HG03175 (cell line): Measurements from ENCODE around the gene POM121.
"Not testable (repeated sequence)": the region's sequence is repeated elsewhere in the genome, so short reads cannot be mapped to it uniquely, and the experiment has no call there.

ENCODE experiments used
- ATAC-seq: cut with Tn5 transposase; IDR thresholded peaks from one replicate; pipeline ENCODE4 v1.9.1; 2021; ENCODE audit warnings: mild to moderate bottlenecking, moderate library complexity; ENCODE audit not compliant: unreplicated experiment

POM121 gene

DNA sequence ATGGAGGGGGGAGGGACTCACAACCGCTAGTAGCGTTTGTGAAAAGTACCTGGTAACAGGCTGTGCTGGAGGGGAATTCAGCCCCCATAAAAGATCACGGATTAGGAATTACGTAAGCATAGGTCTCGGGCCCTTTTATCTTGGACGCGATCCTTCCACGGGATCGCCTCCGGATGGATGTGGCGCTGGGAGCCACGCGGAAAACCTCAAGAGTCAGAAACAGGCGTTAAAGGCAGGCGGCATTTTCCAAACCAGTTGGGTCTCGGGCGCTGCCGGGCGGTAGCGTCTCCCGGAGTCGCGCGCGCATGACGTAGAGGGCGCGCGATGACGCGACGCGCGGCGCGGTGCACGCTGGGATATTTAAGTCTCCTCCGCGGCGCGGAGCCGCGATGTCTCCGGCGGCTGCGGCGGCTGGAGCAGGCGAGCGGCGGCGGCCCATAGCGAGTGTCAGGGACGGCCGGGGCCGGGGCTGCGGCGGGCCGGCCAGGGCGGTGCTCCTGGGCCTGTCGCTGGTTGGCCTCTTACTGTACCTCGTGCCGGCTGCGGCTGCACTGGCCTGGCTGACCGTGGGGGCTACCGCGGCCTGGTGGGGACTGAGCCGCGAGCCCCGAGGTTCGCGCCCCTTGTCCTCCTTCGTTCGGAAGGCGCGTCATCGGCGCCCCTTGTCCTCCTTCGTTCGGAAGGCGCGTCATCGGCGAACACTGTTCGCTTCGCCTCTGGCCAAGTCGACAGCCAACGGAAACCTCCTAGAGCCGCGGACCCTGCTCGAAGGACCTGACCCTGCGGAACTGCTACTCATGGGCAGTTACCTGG lies at the start of gene POM121:
Gene POM121, plus strand, starts transcription at position 363 of the 813 bp plus-strand sequence. Its CDS starts 27 bp downstream, at position 390.
- ATAC-seq: peak; percentile 88

DNA sequence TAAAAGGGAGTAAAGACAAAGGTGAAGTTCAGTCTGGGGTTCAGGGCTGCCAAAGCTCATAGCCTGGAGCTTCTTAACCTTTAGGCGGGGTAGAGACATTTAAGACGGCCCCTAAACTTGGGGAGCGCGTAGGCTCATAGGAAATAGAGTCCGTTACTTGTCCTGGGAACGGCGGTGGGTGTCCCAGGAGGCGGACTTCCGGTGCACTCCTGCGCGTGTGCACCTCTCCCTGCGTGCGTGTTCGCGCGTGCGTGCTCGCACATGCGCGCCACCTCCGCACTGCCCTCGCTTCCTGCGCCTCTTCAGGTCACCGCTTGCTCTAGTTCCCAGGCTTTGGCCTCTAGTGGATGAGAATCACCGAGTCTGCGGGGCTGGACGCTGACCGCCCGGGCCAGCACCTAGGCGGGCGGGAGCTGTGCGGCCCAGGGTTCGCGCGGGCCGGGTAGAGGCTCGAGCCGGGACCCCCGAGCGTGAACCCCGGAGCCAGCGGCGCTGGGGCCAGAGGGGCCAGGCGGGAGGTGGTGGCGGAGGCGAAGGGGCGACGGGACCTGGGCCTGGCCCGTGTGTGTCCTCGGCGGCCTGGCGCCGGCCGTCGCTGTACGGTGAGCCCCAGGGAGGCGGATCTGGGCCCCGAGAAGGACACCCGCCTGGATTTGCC lies 45.7 kb upstream of the POM121 start:
- ATAC-seq: peak; percentile 100

DNA sequence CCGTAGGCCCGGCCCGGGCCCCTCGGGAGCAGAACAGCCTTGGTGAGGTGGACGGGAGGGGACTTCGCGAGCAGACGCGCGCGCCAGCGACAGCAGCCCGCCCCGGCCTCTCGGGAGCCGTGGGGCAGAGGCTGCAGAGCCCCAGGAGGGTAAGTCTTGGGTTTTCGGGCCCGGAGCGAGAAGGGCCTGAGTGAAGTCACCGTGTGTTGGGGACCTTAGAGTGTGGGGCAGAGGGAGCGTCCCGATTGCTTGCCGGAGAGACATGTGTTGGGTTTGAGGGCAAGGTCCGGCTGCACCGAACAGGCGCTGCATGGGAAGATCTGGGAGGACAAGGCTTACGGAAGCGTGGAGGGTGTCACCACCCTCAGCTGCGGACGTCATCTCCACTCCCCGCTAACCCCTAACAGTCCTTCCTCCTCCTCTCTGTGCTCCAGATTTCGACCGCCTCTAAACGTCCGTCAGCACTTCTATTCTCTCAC lies 45.1 kb upstream of the POM121 start:
- ATAC-seq: peak; percentile 10

DNA sequence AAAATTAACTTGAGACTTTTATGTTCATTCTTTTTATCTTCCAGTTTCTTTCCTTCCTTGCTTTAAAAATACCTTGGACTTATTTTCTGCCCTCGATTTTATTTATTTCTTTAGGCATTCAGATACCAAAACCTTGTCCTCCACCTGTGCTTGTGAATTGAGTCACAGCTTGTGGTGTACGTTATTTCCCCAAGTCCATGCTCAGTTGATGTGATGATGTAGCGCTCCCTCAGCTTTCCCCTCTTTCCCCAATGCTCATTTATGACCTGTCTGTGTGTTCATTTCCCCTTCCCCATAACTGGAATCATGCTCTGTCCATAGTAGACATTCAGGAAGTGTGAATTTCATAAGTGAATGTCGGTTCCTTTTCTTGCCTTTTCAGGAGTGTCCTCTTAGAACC lies 33.1 kb upstream of the POM121 start:
- ATAC-seq: not testable (repeated sequence)

DNA sequence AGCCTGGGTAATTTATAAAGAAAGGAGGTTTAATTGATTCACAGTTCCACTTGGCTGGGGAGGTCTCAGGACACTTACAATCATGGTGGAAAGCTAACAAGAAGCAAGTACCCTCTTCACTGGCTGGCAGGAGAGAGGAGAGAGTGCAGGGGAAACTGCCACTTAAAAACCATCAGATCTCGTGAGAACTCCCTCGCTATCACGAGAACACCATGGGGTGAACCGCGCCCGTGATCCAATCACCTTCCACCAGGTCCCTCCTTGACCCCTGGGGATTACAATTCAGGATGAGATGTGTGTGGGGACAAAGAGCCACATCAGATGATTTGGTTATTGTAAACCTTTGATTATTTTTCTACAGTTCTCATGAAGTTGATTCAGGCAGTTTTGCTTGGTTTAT lies 20.2 kb upstream of the POM121 start:
- not testable (repeated sequence) for ATAC-seq

DNA sequence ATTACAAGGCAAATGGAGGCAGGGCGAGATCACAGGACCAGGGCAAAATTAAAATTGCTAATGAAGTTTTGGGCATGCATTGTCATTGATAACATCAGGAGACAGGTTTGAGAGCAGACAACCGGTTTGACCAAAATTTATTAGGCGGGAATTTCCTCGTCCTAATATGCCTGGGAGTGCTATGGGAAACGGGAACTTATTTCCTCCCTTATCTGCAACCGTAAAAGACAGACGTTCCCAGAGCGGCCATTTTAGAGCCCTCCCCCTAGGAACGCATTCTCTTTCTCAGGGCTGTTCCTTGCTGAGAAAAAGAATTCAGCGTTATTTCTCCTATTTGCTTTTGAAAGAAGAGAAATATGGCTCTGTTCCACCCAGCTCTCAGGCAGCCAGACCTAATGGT lies 16.5 kb upstream of the POM121 start:
- ATAC-seq: not testable (repeated sequence)

DNA sequence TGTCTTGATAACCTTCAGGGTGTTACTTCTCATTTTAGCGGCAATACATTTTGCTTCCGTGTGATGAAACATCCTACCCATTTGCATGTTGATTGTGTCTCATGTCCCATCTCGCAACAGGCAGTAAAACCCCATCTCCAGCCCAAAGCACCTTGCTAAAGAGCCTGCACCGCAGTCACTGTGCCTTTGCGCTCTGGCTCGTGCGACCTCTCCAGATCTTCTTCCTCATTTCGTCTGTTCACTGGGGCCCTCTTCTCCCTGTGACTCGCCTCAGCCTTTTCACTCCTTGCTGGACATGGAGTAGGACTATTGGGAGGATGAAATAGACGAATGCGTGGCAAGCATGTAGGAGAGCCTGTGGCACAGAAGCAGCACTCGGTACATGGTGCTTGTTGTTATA lies 13.5 kb upstream of the POM121 start:
- not testable (repeated sequence) for ATAC-seq

DNA sequence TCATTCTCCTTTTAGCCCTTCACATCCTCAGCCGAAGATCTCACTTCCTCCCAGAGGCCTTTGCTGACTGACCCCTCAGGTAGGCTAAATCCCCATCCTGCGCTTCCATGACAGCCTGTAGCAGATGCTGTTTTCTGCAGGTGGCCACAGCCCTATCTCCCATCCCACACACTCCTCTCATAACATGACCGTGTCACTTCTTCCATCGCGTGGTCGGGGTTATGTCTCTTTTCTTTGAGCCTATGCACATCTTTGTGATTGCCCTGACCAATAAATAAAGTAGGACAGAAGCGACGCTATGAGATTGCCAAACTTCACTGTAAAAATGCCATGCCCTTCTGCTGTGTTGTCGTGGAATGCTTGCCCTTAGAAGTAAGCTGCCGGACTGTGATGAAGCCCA lies 11.1 kb upstream of the POM121 start:
- ATAC-seq: not testable (repeated sequence)

DNA sequence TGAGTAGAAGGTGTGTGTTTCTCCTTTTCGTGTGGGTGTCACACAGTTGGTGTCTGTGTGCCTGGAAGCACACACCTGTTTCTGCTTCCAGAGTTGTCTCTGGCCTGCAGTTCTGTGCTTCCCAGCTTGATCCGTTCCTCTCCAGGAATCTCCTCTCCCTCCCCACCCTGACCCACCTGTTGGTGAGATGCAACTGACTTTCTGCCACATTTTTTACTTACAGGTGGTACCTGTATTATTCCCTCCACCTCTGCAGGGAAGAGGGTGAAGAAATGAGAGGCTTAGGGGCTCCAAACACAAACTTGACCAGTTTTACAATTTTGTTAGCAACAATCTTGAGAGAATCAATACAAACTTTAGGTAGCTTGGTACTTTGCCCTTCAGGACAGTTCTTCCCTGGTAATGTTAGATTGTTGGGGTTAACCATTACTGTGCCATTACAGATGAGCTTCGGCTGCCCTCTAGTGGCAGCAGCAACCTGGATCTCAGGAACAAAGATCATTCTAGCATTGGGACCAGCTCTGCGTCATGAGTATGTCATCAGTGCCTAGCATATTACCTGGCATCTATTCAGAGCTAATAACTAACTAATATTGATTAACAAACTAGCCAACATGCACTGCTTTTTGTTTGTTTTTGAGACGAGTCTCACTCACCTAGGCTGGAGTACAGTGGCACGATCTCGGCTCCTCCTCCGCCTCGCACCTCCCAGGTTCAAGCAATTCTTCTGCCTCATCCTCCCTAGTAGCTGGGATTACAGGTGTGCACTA lies 10.0 kb upstream of the POM121 start:
- peak; percentile 91 for ATAC-seq

DNA sequence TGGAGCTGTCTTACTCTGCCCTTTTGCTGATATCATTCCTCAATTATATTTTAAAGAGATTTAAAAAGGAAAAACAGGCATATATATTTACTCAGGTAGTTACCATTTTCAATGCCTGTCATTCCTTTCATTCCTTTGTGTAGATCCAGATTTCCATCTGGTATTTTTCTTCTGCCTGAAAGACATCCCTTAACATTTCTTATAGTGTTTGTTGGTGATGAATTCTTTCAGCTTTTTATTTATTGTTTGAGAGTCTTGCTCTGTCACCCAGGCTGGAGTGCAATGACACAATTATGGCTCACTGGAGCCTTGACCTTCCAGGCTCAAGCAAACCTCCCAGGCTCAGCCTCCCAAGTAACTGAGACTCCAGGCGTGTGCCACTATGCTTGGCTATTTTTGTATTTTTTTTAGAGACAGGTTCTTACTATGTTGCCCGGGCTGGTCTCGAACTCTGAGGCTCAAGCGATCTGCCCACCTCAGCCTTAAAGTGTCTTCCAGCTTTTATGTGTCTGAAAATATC lies 5.6 kb upstream of the POM121 start:
- ATAC-seq: no peak

DNA sequence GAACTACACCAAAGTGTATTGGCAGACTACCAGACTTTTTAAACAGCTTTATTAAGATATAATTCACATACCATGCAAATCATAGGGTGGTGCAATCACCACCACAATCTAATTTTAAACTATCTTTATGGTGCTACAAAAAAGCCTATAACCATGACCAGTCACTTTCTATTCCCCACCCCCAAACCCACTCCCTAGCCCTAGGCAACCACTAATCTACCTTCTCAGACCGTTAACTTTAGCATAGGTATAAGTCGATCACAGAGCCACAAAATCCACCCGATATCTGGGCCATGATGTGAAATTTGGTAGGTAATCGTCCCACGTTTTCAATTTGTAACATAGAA lies 536 bp upstream of the POM121 start:
- ATAC-seq: no peak

DNA sequence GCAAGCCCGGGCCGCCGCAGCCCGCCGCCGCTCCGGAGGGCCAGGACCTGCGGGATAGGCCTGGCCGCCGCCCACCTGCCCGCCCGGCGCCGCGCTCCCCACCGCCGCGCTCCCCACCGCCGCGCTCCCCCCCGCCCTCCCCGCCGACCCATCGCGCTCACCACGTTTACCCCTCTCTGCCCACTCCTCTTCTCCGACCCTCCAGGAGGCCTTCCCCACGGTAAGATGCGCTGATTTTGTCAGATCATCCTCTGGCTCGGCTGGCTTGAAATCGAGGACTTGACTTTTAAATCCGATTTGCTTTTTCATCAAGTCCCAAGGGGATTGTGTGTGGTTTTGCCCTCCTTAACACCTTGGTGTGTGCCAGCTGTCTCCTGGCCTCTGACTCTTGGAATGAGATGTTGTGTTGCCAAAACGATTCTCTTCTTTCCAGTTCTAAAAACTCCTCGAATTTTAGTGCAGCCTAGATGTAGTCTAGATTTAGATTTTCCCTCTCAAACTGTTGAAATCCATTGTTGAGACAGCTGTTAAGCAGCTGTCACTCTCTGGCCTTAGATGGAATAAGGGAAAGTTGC lies 738 bp downstream of the POM121 start:
- no peak for ATAC-seq

DNA sequence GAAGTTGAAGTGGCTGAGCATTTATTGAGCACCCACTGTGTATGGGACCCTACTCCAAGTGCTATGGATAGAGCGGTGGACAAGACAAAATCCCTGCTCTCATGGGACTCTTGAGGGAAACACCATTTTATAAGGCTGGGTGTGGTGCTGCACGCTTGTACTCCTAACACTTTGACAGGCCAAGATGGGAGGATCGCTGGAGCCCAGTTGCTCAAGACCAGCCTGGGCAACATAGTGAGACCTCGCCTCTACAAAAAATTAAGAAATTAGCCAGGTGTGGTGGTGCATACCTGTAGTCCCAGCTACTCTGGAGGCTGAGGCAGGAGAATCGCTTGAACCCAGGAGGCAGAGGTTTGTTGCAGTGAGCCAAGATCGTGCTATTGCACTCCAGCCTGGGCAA lies 2.9 kb downstream of the POM121 start:
- not testable (repeated sequence) for ATAC-seq

DNA sequence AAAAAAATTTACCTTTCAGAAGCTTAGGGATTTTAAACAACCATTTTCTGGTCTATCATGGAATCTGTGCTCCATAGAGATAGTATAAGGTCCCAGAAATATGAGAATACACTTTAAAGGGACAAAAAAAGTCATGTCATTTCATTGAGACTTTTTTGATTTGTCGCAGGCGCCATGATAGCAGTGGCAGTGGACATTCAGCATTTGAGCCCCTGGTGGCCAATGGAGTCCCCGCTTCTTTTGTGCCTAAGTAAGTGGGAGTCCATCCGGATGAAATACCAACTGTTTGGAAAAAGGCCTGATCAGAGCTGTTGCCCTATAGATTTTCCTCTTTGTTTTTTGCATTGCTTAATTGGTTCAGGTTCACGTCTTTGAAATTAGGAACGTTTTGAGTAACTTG lies 3.3 kb downstream of the POM121 start:
- not testable (repeated sequence) for ATAC-seq

DNA sequence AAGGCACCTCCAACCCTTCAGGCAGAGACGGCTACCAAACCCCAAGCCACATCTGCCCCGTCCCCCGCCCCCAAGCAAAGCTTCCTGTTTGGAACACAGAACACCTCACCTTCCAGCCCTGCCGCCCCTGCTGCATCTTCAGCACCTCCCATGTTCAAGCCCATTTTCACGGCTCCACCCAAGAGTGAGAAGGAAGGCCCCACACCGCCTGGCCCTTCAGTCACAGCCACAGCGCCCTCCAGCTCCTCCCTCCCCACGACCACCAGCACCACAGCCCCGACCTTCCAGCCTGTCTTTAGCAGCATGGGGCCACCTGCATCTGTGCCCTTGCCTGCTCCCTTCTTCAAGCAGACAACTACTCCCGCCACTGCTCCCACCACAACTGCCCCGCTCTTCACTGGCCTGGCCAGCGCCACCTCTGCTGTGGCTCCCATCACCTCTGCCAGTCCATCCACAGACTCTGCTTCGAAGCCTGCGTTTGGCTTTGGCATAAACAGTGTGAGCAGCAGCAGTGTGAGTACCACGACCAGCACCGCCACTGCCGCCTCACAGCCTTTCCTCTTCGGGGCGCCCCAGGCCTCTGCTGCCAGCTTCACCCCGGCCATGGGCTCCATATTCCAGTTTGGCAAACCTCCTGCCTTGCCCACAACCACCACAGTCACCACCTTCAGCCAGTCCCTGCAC lies 17.3 kb downstream of the POM121 start:
- not testable (repeated sequence) for ATAC-seq

DNA sequence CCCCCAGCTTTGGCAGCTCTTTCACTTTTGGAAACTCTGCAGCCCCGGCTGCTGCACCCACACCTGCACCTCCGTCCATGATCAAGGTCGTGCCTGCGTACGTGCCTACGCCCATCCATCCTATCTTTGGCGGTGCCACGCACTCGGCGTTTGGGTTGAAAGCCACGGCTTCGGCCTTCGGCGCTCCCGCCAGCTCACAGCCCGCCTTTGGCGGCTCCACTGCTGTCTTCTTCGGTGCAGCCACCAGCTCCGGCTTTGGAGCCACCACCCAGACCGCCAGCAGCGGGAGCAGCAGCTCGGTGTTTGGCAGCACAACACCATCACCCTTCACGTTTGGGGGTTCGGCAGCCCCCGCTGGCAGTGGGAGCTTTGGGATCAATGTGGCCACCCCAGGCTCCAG lies 18.1 kb downstream of the POM121 start:
- not testable (repeated sequence) for ATAC-seq

DNA sequence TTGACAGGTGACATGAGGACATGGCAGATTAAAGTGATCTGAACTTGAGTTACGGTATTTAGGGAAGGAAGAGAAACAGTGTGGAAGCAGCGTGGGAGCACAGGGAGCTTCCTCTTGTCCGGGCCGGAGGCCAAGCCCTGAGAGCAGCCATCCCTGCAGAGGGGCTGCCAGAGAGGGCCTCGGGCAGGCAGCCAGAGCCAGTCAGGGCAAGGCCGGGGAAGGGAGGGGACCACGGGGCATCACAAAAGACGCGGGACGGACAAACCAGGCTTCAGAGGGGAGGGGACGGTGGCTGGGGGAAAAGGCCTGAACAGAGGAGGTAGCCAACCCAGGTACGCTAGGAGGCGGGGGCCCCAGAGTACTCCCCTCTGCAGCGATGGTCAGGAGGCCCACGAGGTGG lies 20.0 kb downstream of the POM121 start:
- not testable (repeated sequence) for ATAC-seq

DNA sequence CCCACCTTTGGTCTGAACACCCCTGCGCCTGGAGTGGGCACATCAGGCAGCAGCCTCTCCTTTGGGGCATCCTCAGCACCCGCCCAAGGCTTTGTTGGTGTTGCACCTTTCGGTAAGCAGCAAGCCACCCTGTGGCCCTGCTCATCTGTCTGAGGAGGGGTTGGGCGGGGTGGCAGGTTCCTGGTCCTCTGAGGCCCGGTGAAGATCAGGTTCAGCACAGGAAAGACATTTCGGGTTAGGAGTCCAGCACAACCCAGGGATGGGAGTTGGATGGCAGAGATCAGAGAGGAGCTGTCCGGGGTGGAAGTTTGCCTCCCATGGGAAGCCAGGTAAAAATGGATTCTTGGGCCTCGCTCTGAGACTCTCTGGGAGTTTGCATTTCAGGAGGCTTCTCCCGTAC lies 20.7 kb downstream of the POM121 start:
- not testable (repeated sequence) for ATAC-seq

DNA sequence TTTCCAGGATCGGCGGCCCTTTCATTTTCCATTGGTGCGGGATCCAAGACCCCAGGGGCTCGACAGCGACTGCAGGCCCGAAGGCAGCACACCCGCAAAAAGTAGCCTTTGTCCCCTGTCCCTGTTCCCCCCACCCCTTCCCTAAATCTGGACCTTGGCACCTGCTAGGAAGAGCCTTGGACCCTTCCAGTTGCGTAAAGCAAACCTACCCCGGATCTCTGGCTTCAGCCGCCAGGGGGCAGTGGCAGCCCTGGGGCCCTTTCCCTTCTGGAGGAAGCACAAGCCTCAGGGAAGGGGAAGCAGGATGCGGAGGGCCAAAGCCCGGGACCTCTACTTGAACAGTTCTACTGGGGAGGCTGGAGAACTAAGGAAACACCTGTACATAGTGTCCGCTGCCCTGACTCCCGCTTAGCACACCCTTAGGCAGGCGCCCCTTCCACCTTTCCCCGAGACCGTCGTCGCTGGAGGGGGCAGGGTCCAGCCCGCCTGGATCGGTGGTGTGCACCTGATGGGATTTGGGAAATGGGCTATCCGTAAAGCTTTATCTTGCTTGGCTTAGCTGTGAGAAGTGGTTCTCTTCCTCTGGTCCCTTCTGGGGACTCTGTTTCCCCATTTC lies 21.3 kb downstream of the POM121 start:
- ATAC-seq: not testable (repeated sequence)

DNA sequence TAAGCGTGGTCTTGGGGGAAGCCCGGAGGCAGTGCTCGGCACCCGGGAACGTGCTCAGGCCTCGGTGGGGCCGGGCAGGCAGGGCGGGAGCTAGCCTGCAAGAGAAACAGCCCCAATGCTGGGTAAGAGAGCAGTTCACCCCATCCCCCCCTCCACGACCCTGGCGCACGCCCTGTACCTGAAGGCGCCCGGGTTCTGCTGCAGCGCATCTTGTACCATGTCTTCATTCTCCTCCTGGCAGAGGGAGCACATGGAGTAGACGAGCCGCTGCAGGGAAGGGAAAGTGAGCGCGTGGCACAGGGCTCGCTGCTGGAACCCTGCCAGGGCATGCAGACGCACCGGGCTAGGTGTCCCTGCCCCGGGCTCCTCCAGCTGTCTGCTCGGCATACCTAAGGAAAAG lies 23.8 kb downstream of the POM121 start:
- not testable (repeated sequence) for ATAC-seq
